GM12801 (cell line): ENCODE results near the gene ATAD5.

Experiments
- TF ChIP-seq, protein P1 (sequence below): IDR thresholded peaks from one replicate; pipeline ENCODE4 v1.5.1; 2011; ENCODE audit warnings: control low read depth; ENCODE audit not compliant: insufficient read length; ENCODE audit errors: extremely low read depth

The ATAD5 gene

DNA sequence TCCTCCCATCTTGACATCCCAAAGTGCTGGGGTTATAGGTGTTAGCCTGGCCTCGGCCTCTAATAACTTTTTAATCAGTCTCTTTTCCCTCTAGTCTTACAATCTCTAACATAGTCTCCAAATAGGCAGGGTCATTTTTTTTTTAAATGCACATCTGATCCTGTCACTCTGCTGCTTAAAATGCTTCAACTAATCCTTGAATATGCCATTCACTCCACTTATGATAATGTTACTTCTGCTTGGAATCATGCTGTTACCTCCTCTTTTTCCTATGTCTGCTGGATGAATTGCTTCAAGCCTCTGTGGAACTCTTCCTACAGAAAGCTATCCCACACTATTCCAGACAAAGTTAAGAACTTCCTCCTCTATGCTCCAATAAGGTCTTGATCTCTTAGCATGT lies 30.1 kb upstream of the ATAD5 start:
- TF ChIP-seq, protein P1, sequence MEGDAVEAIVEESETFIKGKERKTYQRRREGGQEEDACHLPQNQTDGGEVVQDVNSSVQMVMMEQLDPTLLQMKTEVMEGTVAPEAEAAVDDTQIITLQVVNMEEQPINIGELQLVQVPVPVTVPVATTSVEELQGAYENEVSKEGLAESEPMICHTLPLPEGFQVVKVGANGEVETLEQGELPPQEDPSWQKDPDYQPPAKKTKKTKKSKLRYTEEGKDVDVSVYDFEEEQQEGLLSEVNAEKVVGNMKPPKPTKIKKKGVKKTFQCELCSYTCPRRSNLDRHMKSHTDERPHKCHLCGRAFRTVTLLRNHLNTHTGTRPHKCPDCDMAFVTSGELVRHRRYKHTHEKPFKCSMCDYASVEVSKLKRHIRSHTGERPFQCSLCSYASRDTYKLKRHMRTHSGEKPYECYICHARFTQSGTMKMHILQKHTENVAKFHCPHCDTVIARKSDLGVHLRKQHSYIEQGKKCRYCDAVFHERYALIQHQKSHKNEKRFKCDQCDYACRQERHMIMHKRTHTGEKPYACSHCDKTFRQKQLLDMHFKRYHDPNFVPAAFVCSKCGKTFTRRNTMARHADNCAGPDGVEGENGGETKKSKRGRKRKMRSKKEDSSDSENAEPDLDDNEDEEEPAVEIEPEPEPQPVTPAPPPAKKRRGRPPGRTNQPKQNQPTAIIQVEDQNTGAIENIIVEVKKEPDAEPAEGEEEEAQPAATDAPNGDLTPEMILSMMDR = no peak

DNA sequence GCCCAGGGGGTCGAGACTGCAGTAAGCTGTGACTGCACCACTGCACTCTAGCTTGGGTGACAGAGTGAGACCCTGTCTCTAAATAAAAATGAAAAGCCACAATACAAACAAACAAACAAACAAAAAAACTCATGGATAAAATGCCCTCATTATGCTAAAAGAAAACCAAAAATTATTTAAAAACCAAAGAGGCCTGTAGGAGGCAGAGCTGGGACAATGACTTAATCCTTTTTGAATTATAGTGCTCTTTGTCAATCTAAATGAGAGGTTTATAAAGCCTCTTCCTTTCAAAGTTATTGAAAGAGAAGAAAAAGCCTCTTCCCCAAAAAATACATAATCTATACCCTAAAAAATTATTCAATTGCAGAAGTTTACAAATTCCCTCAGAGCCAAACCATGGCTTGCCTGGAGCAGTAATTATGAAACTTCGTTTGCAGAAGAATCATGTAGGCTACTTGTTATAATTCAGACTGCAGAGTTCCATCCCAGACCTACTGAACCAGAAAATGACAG lies 25.8 kb upstream of the ATAD5 start:
- TF ChIP-seq, protein P1 = no peak

DNA sequence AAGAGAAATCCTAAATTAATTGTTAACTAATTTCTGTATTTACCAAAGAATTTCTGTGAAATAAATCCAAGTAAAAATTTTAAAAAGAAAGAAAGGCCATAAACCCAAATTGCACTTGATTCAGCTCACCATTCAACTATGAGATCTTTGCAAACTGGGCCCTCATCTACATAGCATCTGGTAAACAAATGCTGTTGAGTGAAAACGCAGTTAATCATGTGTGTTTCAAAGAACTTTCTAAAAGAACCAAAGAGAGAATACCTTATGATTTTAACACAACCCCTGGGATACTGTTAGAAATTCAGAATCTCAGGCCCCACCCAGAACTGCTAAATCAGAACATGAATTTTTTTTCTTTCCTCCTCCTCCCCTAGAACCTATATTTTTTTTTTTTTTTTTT lies 23.9 kb upstream of the ATAD5 start:
- TF ChIP-seq, protein P1 = no peak

DNA sequence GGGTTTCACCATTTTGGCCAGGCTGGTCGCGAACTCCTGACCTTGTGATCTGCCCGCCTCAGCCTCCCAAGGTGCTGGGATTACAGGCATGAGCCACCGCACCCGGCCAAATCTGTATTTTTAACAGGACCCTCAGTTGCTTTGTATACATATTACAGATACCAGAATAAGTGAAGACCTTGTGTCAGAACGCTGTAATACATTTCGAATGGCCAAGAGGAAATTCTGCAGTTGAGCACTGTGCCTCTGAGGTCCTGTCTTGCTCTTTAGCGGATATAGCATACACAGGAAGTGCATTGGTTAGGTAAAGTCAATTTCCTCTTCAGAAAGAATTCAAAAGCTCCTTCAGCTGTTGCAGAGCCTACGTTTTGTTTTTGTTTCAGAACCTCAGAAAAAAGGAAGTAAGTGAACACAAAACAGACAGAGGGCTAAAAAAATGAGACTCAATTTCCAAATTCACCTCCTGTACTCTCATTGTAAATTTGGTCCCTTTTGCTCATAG lies 22.9 kb upstream of the ATAD5 start:
- TF ChIP-seq, protein P1 = no peak

DNA sequence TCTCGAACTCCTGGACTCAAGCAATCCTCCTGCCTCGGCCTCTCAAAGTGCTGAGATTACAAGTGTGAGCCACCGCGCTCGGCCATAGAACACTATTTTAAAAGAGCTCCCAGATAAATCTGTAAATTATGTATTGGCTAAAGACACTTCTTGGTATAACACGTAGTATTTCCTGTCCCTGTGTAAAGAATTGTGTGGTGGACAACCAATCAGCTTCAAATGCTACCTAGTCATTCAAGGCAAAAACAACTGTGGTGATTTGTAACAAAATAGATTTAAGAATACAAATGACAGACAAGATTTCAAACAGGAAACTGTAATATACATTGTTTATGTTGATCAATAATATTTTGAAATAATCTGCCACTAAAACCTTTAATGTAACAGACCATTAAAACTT lies 21.9 kb upstream of the ATAD5 start:
- TF ChIP-seq, protein P1 = no peak

DNA sequence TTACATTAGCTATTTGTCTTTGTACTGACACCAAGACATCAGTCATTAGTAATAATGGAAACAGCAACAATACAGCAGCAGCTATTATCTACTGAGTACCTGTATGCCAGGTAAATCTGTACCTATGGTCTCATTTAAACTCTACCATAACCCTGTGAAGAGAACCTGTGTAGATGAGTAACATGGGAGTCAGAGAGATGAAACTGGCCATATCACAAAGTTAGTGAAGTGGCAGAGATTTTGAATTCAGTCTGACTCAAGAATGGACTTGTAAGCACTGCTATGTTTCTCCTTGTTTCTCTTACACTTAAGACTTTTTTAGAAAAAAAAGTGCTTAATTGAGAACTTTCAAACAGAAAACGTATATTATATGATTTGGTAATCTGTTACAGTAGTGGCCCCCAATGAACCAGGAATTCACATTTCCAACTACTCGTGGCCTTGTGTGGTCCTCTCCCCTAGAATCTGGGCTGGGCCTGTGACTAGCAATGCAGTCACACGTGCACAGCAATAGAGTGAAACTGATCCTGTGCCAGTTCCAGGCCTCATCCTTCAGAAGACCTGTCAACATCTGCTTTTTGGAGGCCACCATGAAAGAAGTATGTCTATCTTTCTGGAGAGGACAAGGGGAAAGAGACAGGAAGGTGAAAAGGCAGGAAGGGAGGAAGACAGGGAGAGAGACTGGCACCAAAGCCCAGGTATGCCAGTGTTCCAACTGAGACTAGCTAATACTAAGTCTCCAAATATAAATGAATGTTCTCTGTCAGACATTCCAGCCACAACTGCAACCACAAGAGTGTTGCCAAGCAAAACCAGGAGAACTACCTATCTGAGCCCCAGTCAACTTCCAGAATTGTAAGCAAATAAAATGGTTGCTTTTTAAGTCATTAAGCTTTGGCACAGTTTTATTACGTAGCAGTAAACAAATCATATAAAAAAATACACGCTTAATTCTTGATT lies 19.3 kb upstream of the ATAD5 start:
- TF ChIP-seq, protein P1 = no peak

DNA sequence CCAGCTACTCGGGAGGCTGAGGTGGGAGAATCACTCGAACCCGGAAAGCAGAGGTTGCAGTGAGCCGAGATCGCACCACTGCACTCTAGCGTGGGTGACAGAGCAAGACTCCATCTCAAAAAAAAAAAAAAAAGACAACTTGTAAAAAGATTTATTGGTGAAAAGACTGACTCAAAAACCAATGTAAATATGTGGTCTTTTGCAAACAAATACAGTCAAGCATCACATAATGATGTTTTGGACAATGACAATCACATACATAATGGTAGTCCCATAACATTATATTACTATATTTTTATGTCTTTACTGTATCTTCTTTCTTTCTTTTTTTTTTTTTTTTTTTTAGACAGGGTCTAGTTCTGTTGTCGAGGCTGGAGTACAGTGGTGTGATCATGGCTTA lies 15.6 kb upstream of the ATAD5 start:
- TF ChIP-seq, protein P1 = no peak
